Stimulated activated CD4-positive, alpha-beta T cell treated with anti-CD3 and anti-CD28 coated beads, Interleukin-12 subunit alpha, Interleukin-12 subunit beta, amount 100 ng/mL, for 4 hours (primary cell): Measurements from ENCODE around the gene LDHAL6B.
A peak's percentile ranks its signal among the peaks of the same experiment; 100 is the strongest.
"Not testable (repeated sequence)": the region's sequence is repeated elsewhere in the genome, so short reads cannot be mapped to it uniquely, and the experiment has no call there.

Source experiments
- DNase-seq: peaks from one replicate; pipeline ENCODE4 v3.0.0-alpha.2; 2020

The LDHAL6B gene

DNA sequence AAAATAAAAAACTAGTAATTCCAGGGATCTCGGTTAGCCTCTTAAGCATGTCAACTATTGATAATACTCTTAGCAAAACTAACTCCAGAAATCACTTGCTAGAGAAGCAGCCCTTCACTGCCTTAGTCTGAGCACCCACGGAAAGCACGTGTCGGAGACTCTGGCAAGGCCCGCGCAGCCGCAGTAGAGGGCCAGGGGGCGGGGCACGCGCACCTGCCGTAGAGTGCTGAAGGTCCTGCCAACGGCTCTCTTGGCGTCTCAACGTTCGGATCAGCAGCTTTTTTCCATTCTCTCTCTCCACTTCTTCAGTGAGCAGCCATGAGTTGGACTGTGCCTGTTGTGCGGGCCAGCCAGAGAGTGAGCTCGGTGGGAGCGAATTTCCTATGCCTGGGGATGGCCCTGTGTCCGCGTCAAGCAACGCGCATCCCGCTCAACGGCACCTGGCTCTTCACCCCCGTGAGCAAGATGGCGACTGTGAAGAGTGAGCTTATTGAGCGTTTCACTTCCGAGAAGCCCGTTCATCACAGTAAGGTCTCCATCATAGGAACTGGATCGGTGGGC is at the start of gene LDHAL6B:
LDHAL6B (plus strand) TSS at position 221 of the 561 bp plus-strand sequence; CDS start at position 319, 98 bp downstream.
- no peak for DNase-seq

- no peak for DNase-seq
These were observed 49.2 kb upstream of the LDHAL6B start for GRCh38 chr15:59157396-59157795.

DNA sequence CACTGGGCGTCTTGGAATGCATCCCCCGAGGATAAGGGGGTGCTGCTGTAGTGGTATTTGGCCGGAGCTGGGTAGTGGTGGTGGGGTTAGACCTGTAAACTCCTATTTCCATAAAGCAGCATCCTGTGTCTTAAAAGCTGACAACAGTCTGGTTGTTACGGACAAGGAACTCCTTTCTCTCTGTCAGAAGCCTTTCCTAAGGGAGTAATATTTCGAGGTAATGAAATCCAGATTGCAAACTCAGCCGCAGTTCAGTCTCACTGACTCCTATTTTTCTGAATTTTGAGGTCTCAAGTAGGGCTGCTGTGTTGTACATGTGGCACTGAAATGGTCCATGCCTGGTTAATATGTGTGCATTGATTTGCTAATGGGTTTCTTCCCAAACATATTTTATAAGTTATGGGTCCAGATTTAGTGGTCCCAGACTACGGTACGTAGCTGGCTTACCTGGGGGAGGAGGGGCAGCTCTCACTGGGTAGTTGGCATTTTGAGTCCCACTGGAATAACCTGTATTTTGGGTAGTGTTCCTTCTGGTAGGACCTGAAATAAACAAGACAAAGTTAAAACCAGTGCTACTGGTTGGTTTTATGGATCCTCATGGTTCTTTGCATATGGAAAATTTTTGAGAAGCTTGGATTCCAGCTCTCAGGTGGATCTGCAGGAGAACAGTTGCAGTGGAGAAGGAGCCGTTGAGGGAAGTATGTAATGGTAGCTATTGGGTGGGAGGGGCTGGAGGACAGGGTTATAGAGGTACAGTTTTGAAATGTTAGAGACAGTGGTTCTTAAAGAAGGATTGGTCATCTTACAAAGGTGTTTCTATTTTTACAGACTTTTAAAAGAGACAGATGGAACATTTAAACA is 48.6 kb upstream of the LDHAL6B start:
- DNase-seq, result no peak

DNA sequence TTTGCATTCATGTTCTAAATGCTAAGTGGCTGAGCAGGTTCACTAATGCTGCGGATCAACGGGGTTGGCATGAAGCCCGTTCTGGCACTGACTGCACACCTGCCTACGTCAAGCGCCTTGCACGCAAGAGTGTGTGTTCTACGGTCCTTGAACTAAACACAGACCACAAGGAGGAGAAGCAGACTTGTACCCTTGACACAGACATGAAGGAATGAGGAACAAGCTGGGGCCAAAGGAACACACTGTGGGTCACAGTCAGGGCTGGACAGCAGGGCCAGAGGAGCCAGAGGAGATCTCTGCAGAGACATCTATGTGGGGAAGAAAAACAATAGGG is 48.0 kb upstream of the LDHAL6B start:
- no peak for DNase-seq

- DNase-seq, result no peak
These were observed 47.4 kb upstream of the LDHAL6B start for GRCh38 chr15:59159210-59159609.

DNA sequence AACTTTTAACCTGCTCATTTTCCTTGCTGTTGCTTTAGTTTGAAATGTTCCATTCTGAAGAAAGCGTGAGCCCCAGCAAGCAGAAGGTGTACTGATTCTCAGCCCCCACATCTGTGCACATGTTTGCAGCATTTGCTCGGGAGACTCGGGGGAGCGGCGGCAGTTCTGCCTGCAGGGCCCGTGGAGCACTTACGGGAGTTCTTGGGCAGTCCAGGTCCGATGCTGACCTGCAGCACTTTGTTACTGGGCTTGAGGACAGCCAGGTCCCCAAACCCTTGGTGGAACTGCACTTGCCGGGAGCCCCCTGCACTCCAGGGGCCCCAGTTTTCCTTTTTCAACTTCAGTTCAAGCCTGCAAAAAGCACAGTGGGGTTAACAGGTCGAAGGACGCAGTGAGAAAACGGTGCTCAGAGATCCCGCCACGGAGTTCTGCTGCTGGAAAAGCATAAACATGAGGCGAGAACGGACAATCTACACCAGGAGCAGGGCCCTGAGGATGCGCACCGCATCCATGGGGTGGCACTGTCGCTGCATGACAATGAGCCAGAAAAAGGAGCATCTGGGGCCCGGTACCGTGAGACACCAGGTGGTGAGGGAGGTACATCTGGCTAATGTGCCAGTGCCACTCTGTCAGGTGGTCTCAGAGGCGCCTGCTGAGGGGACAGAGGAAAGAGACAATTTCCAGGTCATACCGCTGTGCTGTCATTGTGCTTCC is 45.6 kb upstream of the LDHAL6B start:
- no peak for DNase-seq

DNA sequence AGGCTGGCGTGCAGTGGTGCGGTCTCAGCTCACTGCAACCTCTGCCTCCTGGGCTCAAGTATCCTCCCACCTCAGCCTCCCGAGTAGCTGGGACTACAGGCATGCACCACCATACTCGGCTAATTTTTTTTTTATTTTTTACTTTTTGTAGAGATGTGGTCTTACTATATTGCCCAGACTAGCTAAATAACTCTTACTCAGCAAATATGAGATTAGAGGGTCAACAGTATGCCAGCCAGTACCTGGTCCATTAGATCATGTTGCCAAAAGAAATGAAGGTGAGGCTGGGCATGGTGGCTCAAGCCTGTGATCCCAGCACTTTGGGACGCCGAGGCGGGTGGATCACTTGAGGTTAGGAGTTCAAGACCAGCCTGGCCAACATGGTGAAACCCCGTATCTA is 44.6 kb upstream of the LDHAL6B start:
- not testable (repeated sequence) for DNase-seq

DNA sequence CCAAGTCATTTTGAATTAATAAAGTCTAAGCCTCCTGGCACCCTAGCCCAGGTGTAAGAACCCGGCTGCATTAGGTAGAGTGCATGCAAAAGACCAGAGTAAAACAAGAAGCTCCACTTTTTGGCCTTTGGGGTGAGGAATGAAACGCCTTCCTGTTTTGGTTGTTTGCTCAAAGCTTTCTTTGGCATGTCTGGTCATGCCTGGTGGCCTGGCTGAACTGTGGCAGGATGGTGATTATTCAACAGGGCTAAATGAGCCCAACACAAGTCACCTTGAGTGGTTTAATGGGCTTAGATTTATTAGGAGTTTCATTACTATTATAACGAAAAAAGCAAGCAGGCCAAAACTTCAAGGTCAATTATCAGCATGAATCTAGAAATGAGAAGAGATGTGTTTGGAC is 40.9 kb upstream of the LDHAL6B start:
- DNase-seq, result no peak

- DNase-seq, result no peak
These were observed 40.5 kb upstream of the LDHAL6B start for GRCh38 chr15:59166166-59166565.

GRCh38 chr15:59166601-59167265 is 39.9 kb upstream of the LDHAL6B start:
- no peak for DNase-seq

DNA sequence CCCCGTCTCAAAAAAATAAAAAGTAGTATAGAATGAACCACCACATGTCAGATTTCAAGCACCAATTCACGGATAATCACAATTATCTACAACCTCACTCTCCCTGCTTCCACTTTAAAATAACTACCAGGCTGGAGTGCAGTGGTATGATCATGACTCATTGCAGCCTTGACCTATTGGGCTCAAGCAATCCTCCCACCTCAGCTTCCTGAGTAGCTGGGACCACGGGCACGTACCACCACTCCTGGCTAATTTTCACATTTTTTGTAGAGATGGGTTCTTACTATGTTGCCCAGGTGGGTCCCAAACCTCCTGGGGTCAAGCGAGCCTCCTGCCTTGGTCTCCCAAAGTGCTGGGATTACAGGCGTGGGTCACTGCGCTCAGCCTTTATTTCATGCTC is 38.1 kb upstream of the LDHAL6B start:
- no peak for DNase-seq

- DNase-seq, result no peak
These were observed 37.4 kb upstream of the LDHAL6B start for GRCh38 chr15:59169251-59169708.

- no peak for DNase-seq
These were observed 36.2 kb upstream of the LDHAL6B start for GRCh38 chr15:59170295-59171066.

DNA sequence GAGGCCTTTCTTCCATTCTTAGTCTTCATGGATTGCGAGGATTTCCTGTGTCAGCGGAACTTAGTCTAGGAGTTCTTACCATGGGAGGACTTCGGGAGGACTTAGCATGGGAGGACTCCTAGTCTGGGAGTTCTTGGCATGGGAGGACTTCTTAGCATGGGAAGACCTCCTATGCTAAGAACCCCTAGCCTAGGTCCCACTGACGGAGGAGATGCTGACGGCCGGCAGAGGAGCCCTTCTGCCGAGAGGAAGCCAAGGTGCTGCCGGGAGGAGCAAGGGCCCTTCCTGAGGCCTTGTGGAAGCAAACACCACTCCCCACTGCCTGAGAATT is 35.6 kb upstream of the LDHAL6B start:
- DNase-seq, result no peak

DNA sequence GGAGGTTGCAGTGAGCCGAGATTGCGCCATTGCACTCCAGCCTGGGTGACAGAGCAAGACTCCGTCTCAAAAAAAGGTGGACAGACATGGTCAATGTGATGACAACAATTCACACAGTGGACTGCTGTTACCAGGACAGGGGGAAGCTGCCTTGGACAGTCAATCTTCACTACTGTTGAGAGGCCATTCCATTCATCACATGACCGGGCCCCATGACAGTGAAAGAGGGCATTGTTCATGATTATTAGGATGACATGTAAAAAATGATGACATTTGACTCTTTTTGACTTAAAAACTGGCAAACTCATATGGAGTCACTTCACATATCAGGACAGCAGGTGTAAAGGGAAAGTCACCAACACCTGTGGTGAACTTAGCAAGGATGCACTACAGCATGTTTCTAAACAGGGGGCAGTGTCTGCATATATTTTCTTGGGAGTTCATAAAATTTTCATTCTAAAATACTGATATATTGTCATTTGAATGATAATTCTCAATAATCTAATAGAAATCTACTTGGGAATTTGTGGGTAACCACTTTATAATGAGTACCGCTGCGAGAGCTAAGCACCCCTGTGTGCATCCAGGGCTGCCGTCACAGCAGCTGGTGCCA is 34.2 kb upstream of the LDHAL6B start:
- DNase-seq, result no peak

DNA sequence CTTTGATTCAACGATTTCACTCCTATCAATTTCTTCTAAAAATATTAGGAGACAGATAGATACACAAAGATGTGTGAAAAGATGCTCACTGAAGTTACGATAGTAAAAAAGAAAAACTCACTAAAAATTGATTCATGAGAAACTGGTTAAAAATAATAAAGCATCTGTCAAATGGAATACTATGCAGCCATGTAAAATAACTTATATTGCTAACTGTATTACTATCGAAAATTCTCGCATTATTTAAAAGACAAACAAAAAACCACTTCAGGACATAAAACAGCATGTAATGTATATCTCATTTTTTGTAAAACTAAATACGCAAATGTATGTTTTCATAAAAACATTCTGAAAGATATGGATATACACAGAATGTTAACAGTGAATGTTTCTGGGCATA is 33.4 kb upstream of the LDHAL6B start:
- no peak for DNase-seq

- no peak for DNase-seq
These were observed 32.4 kb upstream of the LDHAL6B start for GRCh38 chr15:59174151-59174834.

GRCh38 chr15:59174835-59175831 is 31.5 kb upstream of the LDHAL6B start:
- peak; percentile 25 for DNase-seq

DNA sequence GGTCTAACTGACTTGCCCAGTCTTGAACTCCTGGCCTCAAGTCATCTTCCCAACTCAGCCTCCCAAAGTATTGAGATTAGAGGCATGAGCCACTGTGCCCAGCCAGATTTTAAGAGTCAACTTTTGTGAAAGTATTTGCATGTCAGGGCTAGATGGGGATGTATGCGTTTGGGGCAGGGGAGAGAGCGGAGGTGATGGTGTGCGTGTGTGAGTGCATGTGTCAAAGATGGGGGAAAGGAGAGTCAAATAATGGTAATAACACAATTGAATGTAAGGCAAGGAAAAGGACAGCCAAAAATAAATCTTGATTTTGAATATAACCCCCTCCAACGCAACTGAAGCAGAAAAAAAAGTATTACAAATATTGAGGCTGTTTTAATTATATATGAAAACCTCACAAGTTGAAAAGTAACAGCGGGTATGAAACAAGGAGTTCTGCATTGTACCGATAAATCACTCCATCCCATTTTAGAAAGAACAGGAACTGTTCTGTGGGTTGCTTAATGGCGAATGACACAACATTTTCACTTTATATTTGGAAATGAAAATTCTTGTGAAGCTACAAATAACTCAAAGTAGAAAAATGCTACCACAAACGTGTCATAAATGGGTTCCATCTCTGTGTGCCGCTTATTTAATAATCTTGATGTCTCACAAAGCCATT is 29.9 kb upstream of the LDHAL6B start:
- DNase-seq, result no peak

- no peak for DNase-seq
These were observed 29.4 kb upstream of the LDHAL6B start for GRCh38 chr15:59177317-59177660.
